A549 (cell line): ENCODE data around the gene PLIN4. TPM values are rescaled to one million over a fixed set of nuclear protein-coding genes. Genes with fewer than 3 reads are reported as not detected.

Experiments used
- ATAC-seq, 2 experiments: fragments of 200-7000 bp in 1 of 2; fragments of >200 bp in 1 of 2; cut with Nextera tagmentation in 1 of 2; cut with Tn5 transposase in 1 of 2; 3 replicates each; pipeline versions ENCODE4 v1.8.0 to v1.9.1; 2018 to 2020; ENCODE audit warnings: mild to moderate bottlenecking in 1 of 2, moderate library complexity in 1 of 2
- CTCF ChIA-PET: fragments of 300-600 bp; sonication (Branson Sonifier 250); formaldehyde crosslinking; extraction: SDS; loops from one replicate; lab custom pipeline; 2021; ENCODE audit warnings: antibody characterized with exemption, inconsistent platforms; lab: Yijun Ruan, JAX
- POLR2A ChIA-PET: fragments of 350-600 bp; formaldehyde crosslinking; extraction: SDS; loops from one replicate; lab custom pipeline; 2021; ENCODE audit warnings: antibody characterized with exemption, inconsistent platforms; lab: Yijun Ruan, JAX
- DNase-seq, 2 experiments: peaks; one replicate each; pipeline versions ENCODE4 v3.0.0 to v3.0.0-alpha.2; 2011 to 2016; ENCODE audit warnings: low read depth in 1 of 2, low spot score in 1 of 2
- FAIRE-seq: peaks from 2 replicates; lab custom pipeline; 2011; peaks lifted over from hg19 to GRCh38; lab: Jason Lieb, UNC
- H3K27ac ChIP-seq, 2 experiments: fragments of >200 bp; sonication (Bioruptor Twin); formaldehyde crosslinking; 3 replicates each; pipeline ENCODE4 v1.5.1; 2016 to 2017
- H3K4me1 ChIP-seq: fragments of >200 bp; sonication (Bioruptor Twin); formaldehyde crosslinking; 3 replicates; pipeline ENCODE4 v1.6.1; 2016
- H3K4me2 ChIP-seq: fragments of >200 bp; sonication (Bioruptor Twin); formaldehyde crosslinking; 3 replicates; pipeline ENCODE4 v1.6.1; 2016
- H3K4me3 ChIP-seq: fragments of >200 bp; sonication (Bioruptor Twin); formaldehyde crosslinking; 3 replicates; pipeline ENCODE4 v1.5.1; 2016
- H3K9me3 ChIP-seq: fragments of >200 bp; sonication (Bioruptor Twin); formaldehyde crosslinking; 3 replicates; pipeline ENCODE4 v1.6.1; 2016
- CBX8 ChIP-seq: fragments of 200-600 bp; sonication (generic); IDR thresholded peaks from 2 replicates; pipeline ENCODE4 v1.6.1; 2016
- CHD2 ChIP-seq: fragments of 150-350 bp; IDR thresholded peaks from 2 replicates; pipeline ENCODE4 v1.6.1; 2014; ENCODE audit warnings: low read length; ENCODE audit not compliant: partially characterized antibody
- CTCF ChIP-seq: fragments of >200 bp; sonication (Bioruptor Twin); formaldehyde crosslinking; IDR thresholded peaks from 3 replicates; pipeline ENCODE4 v1.5.1; 2016
- EHF ChIP-seq: fragments of 250-450 bp; sonication (Bioruptor Pico); IDR thresholded peaks from 2 replicates; pipeline ENCODE4 v1.5.0; 2020; ENCODE audit warnings: mild to moderate bottlenecking
- FOSB ChIP-seq: fragments of 250-450 bp; sonication (Bioruptor Pico); IDR thresholded peaks from 2 replicates; pipeline ENCODE4 v1.5.0; 2020; ENCODE audit warnings: mild to moderate bottlenecking, moderate library complexity
- FOSL2 ChIP-seq, 2 experiments: fragments of 450-650 bp in 1 of 2; fragments of >200 bp in 1 of 2; sonication (Bioruptor Twin) in 1 of 2; formaldehyde crosslinking; IDR thresholded peaks; 2 replicates each; pipeline versions ENCODE4 v1.5.0 to v1.6.1; 2016 to 2020; ENCODE audit warnings: mild to moderate bottlenecking in 1 of 2, moderate library complexity in 1 of 2
- FOXS1 ChIP-seq: fragments of 250-450 bp; sonication (Bioruptor Pico); IDR thresholded peaks from 2 replicates; pipeline ENCODE4 v1.5.0; 2020; ENCODE audit warnings: mild to moderate bottlenecking, moderate library complexity
- HOXA7 ChIP-seq: fragments of 250-450 bp; sonication (Bioruptor Pico); IDR thresholded peaks from 2 replicates; pipeline ENCODE4 v1.5.0; 2020; ENCODE audit warnings: mild to moderate bottlenecking, moderate library complexity
- MAFK ChIP-seq: fragments of 450-650 bp; IDR thresholded peaks from 2 replicates; pipeline ENCODE4 v1.6.1; 2014; ENCODE audit not compliant: partially characterized antibody
- POLR2A ChIP-seq: IDR thresholded peaks from 2 replicates; pipeline ENCODE4 v1.6.1; 2012; ENCODE audit warnings: mild to moderate bottlenecking, low read length
- SMC3 ChIP-seq: fragments of >200 bp; sonication (Bioruptor Twin); formaldehyde crosslinking; IDR thresholded peaks from 3 replicates; pipeline ENCODE4 v1.6.1; 2018; ENCODE audit warnings: inconsistent platforms
- TFCP2L1 ChIP-seq: fragments of 250-450 bp; sonication (Bioruptor Pico); IDR thresholded peaks from 2 replicates; pipeline ENCODE4 v1.5.0; 2021; ENCODE audit warnings: mild to moderate bottlenecking
- ZC3H11A ChIP-seq: fragments of 450-650 bp; IDR thresholded peaks from 2 replicates; pipeline ENCODE4 v1.6.1; 2014; ENCODE audit warnings: antibody characterized with exemption, mild to moderate bottlenecking
- WGBS: methylation state at CpG from one replicate; pipeline ENCODE4 v1.1.6; 2017; ENCODE audit errors: missing lambda C conversion rate; 5-methylcytosine and 5-hydroxymethylcytosine counted together
- polyA plus RNA-seq, 4 experiments: library from polyadenylated mRNA; depleted of rRNA in 3 of 4; stranded (reverse); fragments of >200 nt; fragmentation: RNase III in 1 of 4; extraction: RNeasy Plus Mini Kit Qiagen cat#74134 plus additional on column Dnase treatment in 1 of 4; gene quantifications; 2 replicates in 3 of 4; 3 replicates in 1 of 4; pipeline ENCODE4 v1.2.3, GENCODE V29; 2011 to 2017
- TF ChIP-seq, protein P1 (sequence below): fragments of 250-450 bp; sonication (Bioruptor Pico); IDR thresholded peaks from 2 replicates; pipeline ENCODE4 v1.5.0; 2021; ENCODE audit warnings: mild to moderate bottlenecking, moderate library complexity, borderline replicate concordance

Gene PLIN4
- polyA plus RNA-seq, 2 of the 4 experiments (the other 2 are of a cell fraction), result 0.04 to 0.23 TPM

DNA sequence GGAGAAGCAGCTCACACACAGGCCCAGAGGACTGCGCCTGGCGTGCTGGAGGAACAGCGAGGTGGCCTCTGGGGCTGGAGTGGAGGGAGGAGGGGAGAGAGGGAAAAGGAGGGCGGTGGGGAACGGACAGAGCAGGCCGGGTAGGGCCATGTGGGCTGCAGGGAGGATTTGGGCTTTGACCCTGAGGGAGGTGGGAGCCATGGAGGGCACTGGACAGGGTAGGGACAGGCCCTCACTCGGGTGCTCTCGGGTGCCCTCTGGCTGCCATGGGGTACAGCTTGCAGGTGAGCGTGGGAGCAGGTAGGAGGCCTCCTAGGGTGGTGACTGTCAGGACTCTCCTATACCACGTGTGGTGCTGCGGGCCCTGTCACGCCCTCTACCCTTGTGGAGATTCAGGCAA lies 22.8 kb downstream of the PLIN4 start:
- DNase-seq (peak in 1 of 2 experiments; percentile 41), ATAC-seq (peak; percentile 87 to 88), FAIRE-seq (no peak)
- Histone ChIP-seq H3K4me3 (no peak overlapping the region), H3K27ac (no peak overlapping the region), H3K4me1 (no peaks in the 10 kb centered on the region), H3K9me3 (no peaks in the 10 kb centered on the region), H3K4me2 (no peak overlapping the region)
- WGBS, result 87% methylated on average over 11 of the region's 12 CpGs
- peak; percentile 22; the same call in 1 of the 3 replicates for TF ChIP-seq CTCF
- no peak for TF ChIP-seq CBX8
- ChIA-PET POLR2A (no interaction called here), CTCF (interaction anchor here (1.0 kb wide), 1 partner anchor 225 kb away, joined by 3 read pairs; no protein-coding TSS in a partner anchor)

- ATAC-seq (no peak), FAIRE-seq (no peak), DNase-seq (no peak)
- 90% methylated on average over 8 of the region's 8 CpGs for WGBS
- Histone ChIP-seq H3K4me1 (no peaks in the 10 kb centered on the region), H3K4me3 (no peak overlapping the region), H3K4me2 (no peak overlapping the region), H3K27ac (no peak overlapping the region), H3K9me3 (no peaks in the 10 kb centered on the region)
- POLR2A ChIA-PET, result no interaction called here
- no peak for TF ChIP-seq FOSB (CRISPR knock-in tag)
- CTCF ChIA-PET, result interaction anchor here (0.6 to 1.4 kb wide), 4 partner anchors 12 to 227 kb away, joined by 3 to 5 read pairs (median 4); no protein-coding TSS in a partner anchor
Measured at GRCh38 chr19:4494691-4495064, 23.6 kb downstream of the PLIN4 start.

- TF ChIP-seq, protein P1, sequence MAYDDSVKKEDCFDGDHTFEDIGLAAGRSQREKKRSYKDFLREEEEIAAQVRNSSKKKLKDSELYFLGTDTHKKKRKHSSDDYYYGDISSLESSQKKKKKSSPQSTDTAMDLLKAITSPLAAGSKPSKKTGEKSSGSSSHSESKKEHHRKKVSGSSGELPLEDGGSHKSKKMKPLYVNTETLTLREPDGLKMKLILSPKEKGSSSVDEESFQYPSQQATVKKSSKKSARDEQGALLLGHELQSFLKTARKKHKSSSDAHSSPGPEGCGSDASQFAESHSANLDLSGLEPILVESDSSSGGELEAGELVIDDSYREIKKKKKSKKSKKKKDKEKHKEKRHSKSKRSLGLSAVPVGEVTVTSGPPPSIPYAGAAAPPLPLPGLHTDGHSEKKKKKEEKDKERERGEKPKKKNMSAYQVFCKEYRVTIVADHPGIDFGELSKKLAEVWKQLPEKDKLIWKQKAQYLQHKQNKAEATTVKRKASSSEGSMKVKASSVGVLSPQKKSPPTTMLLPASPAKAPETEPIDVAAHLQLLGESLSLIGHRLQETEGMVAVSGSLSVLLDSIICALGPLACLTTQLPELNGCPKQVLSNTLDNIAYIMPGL (CRISPR knock-in tag), result no peak
- TF ChIP-seq CHD2, result no peak
- no peak for TF ChIP-seq SMC3
- no peak for TF ChIP-seq ZC3H11A
- TF ChIP-seq HOXA7 (CRISPR knock-in tag), result no peak
- TF ChIP-seq CTCF, result no peak
- no peak for TF ChIP-seq FOSL2 (IDR thresholded peaks at IDR 0.05)
- TF ChIP-seq FOSL2 (CRISPR knock-in tag; IDR thresholded peaks at IDR 0.05), result no peak
- no peak for TF ChIP-seq POLR2A
- no peak for TF ChIP-seq TFCP2L1 (CRISPR knock-in tag)
- no peak for TF ChIP-seq MAFK
- TF ChIP-seq FOXS1 (CRISPR knock-in tag), result no peak
- no peak for TF ChIP-seq CBX8
- TF ChIP-seq EHF (CRISPR knock-in tag), result no peak
- POLR2A ChIA-PET, result no interaction called here
- H3K27ac ChIP-seq, result no peak overlapping the region
- CTCF ChIA-PET, result interaction anchor here (0.6 to 1.4 kb wide), 3 partner anchors 12 to 226 kb away, joined by 3 to 5 read pairs (median 5); no protein-coding TSS in a partner anchor
- 91% methylated on average over 51 of the region's 61 CpGs for WGBS
- ATAC-seq, result no peak
- no peaks in the 10 kb centered on the region for H3K9me3 ChIP-seq
- H3K4me1 ChIP-seq, result no peaks in the 10 kb centered on the region
- no peak overlapping the region for H3K4me2 ChIP-seq
- H3K4me3 ChIP-seq, result no peak overlapping the region
- DNase-seq, result no peak
- FAIRE-seq, result no peak
Measured at GRCh38 chr19:4493929-4494690, 24.2 kb downstream of the PLIN4 start.
